MM.1S (cell line): Measurements from ENCODE around the gene PRAMEF12.

Experiments
- DNase-seq: peaks from one replicate; pipeline ENCODE4 v3.0.0-alpha.2; 2015
- H2AFZ ChIP-seq: fragments of 300-600 bp; sonication (generic); 2 replicates; pipeline ENCODE4 v1.6.0; 2016; ENCODE audit warnings: antibody characterized with exemption, low read length
- H3F3A ChIP-seq: fragments of 300-600 bp; sonication (generic); 2 replicates; pipeline ENCODE4 v1.6.1; 2016; ENCODE audit warnings: mild to moderate bottlenecking, antibody characterized with exemption, low read length, moderate library complexity, mixed read lengths; ENCODE audit not compliant: insufficient read depth
- H3K27ac ChIP-seq: fragments of 300-600 bp; sonication (generic); 2 replicates; pipeline ENCODE4 v1.5.1; 2016; ENCODE audit warnings: mild to moderate bottlenecking, low read length
- H3K27me3 ChIP-seq: fragments of 300-600 bp; sonication (generic); replicated peaks from 2 replicates; pipeline ENCODE4 v1.6.0; 2016; ENCODE audit warnings: low read length; ENCODE audit not compliant: insufficient read depth
- H3K36me3 ChIP-seq: fragments of 300-600 bp; sonication (generic); replicated peaks from 2 replicates; pipeline ENCODE4 v1.6.1; 2016; ENCODE audit warnings: mild to moderate bottlenecking, low read length, mixed read lengths; ENCODE audit not compliant: insufficient read depth
- H3K4me1 ChIP-seq: fragments of 300-600 bp; sonication (generic); 2 replicates; pipeline ENCODE4 v1.6.1; 2016; ENCODE audit warnings: low read length, mixed read lengths
- H3K4me2 ChIP-seq: fragments of 300-600 bp; sonication (generic); 2 replicates; pipeline ENCODE4 v1.6.0; 2016; ENCODE audit warnings: low read depth, low read length
- H3K4me3 ChIP-seq: fragments of 300-600 bp; sonication (generic); 2 replicates; pipeline ENCODE4 v1.5.1; 2016; ENCODE audit warnings: low read length, mixed read lengths
- H3K79me2 ChIP-seq: fragments of 300-600 bp; sonication (generic); 2 replicates; pipeline ENCODE4 v1.6.1; 2016; ENCODE audit warnings: mixed run types, low read length, mixed read lengths
- H3K9ac ChIP-seq: fragments of 300-600 bp; sonication (generic); 2 replicates; pipeline ENCODE4 v1.6.1; 2016; ENCODE audit warnings: low read length, mixed read lengths
- H3K9me2 ChIP-seq: fragments of 300-600 bp; sonication (generic); replicated peaks from 2 replicates; pipeline ENCODE4 v1.6.1; 2016; ENCODE audit warnings: mild to moderate bottlenecking, low read length, mixed read lengths; ENCODE audit not compliant: insufficient read depth
- H3K9me3 ChIP-seq: fragments of 300-600 bp; sonication (generic); replicated peaks from 2 replicates; pipeline ENCODE4 v1.6.1; 2016; ENCODE audit warnings: mild to moderate bottlenecking, low read length, mixed read lengths; ENCODE audit not compliant: insufficient read depth
- H4K20me1 ChIP-seq: fragments of 300-600 bp; sonication (generic); 2 replicates; pipeline ENCODE4 v1.6.1; 2016; ENCODE audit warnings: mild to moderate bottlenecking, low read length, moderate library complexity, mixed read lengths; ENCODE audit not compliant: insufficient read depth
- EZH2 ChIP-seq: fragments of 300-600 bp; sonication (generic); optimal IDR thresholded peaks from 2 replicates; pipeline ENCODE3; 2017; ENCODE audit warnings: low read depth, mild to moderate bottlenecking, antibody characterized with exemption, low read length, mixed read lengths
- EZH2phosphoT487 ChIP-seq: fragments of 300-600 bp; sonication (generic); IDR thresholded peaks from 2 replicates; pipeline ENCODE4 v1.6.1; 2018; ENCODE audit warnings: antibody characterized with exemption, low read length
- TF ChIP-seq, protein P1 (sequence below): fragments of 300-600 bp; sonication (generic); IDR thresholded peaks from 2 replicates; pipeline ENCODE4 v1.5.1; 2016; ENCODE audit warnings: antibody characterized with exemption, low read length, mixed read lengths

The PRAMEF12 gene

DNA sequence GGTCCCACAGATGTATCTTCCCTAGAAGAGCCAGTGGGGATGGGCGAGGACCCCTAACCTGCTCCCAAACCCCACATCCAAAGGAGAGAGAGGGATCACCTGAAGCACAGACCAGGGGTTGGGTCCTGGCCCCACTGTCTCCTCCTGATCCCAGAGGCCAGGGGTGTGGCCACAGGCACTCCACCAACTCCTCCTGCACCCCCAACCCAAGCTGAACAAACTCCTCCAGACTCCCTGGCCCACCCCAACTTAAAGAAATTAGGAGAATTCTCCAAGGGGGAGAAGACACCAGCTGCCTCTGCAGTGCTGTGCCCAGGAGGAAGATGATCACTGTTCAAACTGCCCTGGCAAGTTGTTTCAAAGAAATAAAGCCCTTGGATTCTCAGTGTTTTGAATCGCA is 4.5 kb upstream of the PRAMEF12 start:
- Histone ChIP-seq H3K4me1 (no peaks in the 10 kb centered on the region), H3K79me2 (no peaks in the 10 kb centered on the region), H3K27ac (no peak overlapping the region), H3K9me3 (no peaks in the 10 kb centered on the region), H3K4me2 (no peak overlapping the region), H3K36me3 (no peaks in the 10 kb centered on the region), H3K9me2 (no peaks in the 10 kb centered on the region), H3K27me3 (peaks cover 18% of the 10 kb centered on the region), H3K9ac (no peak overlapping the region), H2AFZ (no peak overlapping the region), H4K20me1 (no peaks in the 10 kb centered on the region), H3F3A (no peaks in the 10 kb centered on the region), H3K4me3 (no peak overlapping the region)
- DNase-seq, result no peak
- TF ChIP-seq EZH2phosphoT487 (no peak), EZH2 (no peak)
- TF ChIP-seq, protein P1, sequence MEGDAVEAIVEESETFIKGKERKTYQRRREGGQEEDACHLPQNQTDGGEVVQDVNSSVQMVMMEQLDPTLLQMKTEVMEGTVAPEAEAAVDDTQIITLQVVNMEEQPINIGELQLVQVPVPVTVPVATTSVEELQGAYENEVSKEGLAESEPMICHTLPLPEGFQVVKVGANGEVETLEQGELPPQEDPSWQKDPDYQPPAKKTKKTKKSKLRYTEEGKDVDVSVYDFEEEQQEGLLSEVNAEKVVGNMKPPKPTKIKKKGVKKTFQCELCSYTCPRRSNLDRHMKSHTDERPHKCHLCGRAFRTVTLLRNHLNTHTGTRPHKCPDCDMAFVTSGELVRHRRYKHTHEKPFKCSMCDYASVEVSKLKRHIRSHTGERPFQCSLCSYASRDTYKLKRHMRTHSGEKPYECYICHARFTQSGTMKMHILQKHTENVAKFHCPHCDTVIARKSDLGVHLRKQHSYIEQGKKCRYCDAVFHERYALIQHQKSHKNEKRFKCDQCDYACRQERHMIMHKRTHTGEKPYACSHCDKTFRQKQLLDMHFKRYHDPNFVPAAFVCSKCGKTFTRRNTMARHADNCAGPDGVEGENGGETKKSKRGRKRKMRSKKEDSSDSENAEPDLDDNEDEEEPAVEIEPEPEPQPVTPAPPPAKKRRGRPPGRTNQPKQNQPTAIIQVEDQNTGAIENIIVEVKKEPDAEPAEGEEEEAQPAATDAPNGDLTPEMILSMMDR, result no peak

DNA sequence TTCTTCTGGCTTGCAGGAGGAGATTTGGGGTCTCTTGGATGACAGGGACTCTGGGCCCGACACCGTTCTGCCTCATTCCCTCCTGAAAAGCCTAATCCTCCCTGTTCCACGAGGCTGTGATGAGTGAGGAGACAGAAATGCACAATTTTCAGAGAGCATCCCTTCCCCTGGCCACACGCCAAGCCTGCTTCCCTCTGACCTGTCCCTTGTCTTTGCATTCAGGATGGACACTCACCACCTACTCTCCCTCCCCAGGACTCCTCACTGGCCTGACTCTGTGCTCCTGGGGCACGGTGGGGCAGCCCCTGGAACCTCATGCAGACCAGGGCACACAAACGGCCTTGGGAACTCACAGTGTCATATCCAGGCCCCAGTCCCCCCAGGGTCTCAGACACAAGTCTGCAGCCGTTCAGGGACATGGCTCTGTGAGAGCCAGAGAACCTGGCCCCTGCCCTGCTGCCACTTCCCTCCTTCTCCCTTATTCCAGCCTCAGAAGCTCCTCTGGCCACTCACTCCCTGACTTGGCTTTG is 3.5 kb upstream of the PRAMEF12 start:
- DNase-seq, result no peak
- TF ChIP-seq EZH2 (no peak), EZH2phosphoT487 (no peak)
- TF ChIP-seq, protein P1, result no peak

DNA sequence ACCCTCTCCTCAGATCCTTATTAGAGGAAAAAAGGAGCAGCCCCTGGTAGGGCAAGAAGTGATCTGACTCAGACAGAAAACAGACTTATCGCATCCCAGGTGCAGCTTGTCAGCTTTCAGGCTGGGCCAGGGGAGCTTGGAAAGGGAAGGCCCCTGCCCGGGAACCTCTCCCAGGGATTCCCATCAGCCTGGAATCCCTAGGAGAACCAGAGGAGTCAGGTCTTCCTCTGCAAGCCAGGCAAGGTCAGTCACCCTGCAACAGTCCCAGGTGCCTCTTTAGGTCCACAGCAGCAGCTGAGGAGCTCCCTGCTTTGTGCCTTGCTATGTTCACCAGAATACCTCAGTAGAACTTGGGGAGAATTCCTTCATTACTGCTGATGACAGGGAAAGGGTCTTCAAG is 2.9 kb upstream of the PRAMEF12 start:
- Histone ChIP-seq H3K4me1 (no peaks in the 10 kb centered on the region), H3K4me3 (no peak overlapping the region), H3K9ac (no peak overlapping the region), H3K79me2 (no peaks in the 10 kb centered on the region), H4K20me1 (no peaks in the 10 kb centered on the region), H3K9me2 (no peaks in the 10 kb centered on the region), H3K27ac (no peak overlapping the region), H3K27me3 (peaks cover 18% of the 10 kb centered on the region), H3F3A (no peaks in the 10 kb centered on the region), H3K9me3 (no peaks in the 10 kb centered on the region), H2AFZ (no peak overlapping the region), H3K36me3 (no peaks in the 10 kb centered on the region), H3K4me2 (no peak overlapping the region)
- no peak for DNase-seq
- TF ChIP-seq EZH2phosphoT487, result no peak
- TF ChIP-seq, protein P1, result no peak
- no peak for TF ChIP-seq EZH2

More for the DNA sequence above, 3.5 kb upstream of the PRAMEF12 start:
- H3K27ac ChIP-seq, result no peak overlapping the region
- H3F3A ChIP-seq, result no peaks in the 10 kb centered on the region
- no peaks in the 10 kb centered on the region for H3K4me1 ChIP-seq
- H3K4me3 ChIP-seq, result no peak overlapping the region
- no peaks in the 10 kb centered on the region for H3K9me3 ChIP-seq
- H3K9ac ChIP-seq, result no peak overlapping the region
- peaks cover 18% of the 10 kb centered on the region for H3K27me3 ChIP-seq
- no peaks in the 10 kb centered on the region for H3K9me2 ChIP-seq
- H2AFZ ChIP-seq, result no peak overlapping the region
- H4K20me1 ChIP-seq, result no peaks in the 10 kb centered on the region
- H3K36me3 ChIP-seq, result no peaks in the 10 kb centered on the region
- no peak overlapping the region for H3K4me2 ChIP-seq
- no peaks in the 10 kb centered on the region for H3K79me2 ChIP-seq
